Astrocyte of the cerebellum (primary cell): ENCODE measurements around the gene ATXN1.

Source experiments
- DNase-seq: peaks from one replicate; pipeline ENCODE4 v3.0.0-alpha.2; 2011; ENCODE audit warnings: low read depth
- H3K4me3 ChIP-seq: 2 replicates; pipeline ENCODE4 v1.5.1; 2011; ENCODE audit warnings: mild to moderate bottlenecking, low read depth, low read length, moderate library complexity
- in situ Hi-C: cut with HindIII; loops from 2 replicates; pipeline ENCODE4 v1.10.0; 2017; ENCODE audit warnings: low sequenced_read_pairs
- TF ChIP-seq, protein P1 (sequence below): IDR thresholded peaks from 2 replicates; pipeline ENCODE4 v1.5.1; 2012; ENCODE audit warnings: low read length, low read depth, moderate library complexity, mild to moderate bottlenecking; ENCODE audit errors: missing control alignments

The ATXN1 gene

GRCh38 chr6:16583144-16583762 lies 178.0 kb downstream of the ATXN1 start:
- TF ChIP-seq, protein P1, sequence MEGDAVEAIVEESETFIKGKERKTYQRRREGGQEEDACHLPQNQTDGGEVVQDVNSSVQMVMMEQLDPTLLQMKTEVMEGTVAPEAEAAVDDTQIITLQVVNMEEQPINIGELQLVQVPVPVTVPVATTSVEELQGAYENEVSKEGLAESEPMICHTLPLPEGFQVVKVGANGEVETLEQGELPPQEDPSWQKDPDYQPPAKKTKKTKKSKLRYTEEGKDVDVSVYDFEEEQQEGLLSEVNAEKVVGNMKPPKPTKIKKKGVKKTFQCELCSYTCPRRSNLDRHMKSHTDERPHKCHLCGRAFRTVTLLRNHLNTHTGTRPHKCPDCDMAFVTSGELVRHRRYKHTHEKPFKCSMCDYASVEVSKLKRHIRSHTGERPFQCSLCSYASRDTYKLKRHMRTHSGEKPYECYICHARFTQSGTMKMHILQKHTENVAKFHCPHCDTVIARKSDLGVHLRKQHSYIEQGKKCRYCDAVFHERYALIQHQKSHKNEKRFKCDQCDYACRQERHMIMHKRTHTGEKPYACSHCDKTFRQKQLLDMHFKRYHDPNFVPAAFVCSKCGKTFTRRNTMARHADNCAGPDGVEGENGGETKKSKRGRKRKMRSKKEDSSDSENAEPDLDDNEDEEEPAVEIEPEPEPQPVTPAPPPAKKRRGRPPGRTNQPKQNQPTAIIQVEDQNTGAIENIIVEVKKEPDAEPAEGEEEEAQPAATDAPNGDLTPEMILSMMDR, result no peak
- in situ Hi-C loops, result no loop called here
- no peak overlapping the region for H3K4me3 ChIP-seq
- no peak for DNase-seq

- no peak overlapping the region for H3K4me3 ChIP-seq
- no peak for DNase-seq
- in situ Hi-C loops, result no loop called here
- TF ChIP-seq, protein P1, result no peak
Observed at GRCh38 chr6:16582446-16583143, 178.7 kb downstream of the ATXN1 start.

DNA sequence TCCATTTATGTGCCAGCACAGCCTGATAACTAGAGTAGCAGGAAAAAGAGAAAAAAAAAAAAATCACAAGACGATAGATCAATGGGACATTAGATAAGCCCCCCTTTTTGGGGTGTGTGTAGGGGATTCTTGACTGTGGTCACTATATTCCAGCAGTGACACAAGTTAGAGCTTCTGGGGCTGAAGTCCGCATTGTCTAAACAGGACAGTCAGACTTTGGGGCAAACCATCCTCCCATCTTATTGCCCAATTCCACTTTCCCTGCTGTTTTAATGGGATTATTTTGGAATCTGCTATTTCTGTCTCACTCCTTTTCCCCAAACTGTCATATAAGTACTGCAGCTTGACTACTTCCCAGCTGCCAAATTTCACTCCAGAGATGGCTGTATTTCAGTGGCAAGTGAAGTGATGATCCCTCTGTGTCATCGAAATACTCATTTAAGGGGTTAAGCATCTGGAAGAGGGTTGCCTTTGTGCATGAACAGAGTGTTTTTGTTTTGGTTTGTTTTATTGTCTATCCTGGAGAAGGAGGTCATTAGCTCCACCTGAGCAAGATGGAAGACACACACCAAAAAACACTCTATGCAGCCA lies 182.5 kb downstream of the ATXN1 start:
- TF ChIP-seq, protein P1, result no peak
- in situ Hi-C loops, result no loop called here
- no peak for DNase-seq
- H3K4me3 ChIP-seq, result no peak overlapping the region

- no peak overlapping the region for H3K4me3 ChIP-seq
- in situ Hi-C loops, result no loop called here
- TF ChIP-seq, protein P1, result no peak
- no peak for DNase-seq
Observed at GRCh38 chr6:16576451-16577368, 184.6 kb downstream of the ATXN1 start.

- no peak overlapping the region for H3K4me3 ChIP-seq
- TF ChIP-seq, protein P1, result no peak
- DNase-seq, result no peak
- in situ Hi-C loops, result no loop called here
Observed at GRCh38 chr6:16575655-16576054, 185.6 kb downstream of the ATXN1 start.

DNA sequence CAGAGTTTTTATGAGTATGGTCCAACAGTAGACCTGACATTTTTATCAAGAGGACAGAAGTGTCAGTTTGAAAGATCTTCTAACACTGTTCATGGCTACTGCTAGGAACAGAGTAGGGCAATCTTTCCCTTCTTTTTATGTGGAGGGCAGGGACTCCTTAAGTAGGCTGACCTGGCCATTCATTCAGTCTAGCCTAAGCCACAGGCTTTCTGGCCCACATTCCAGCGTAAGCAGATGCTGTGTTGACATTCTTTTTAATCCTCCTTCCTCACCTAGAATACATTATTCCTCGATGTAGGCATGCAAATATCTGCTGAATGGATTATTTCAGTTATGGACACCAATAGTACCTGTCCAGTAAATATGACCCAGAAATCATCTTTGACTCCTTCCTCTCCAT lies 188.3 kb downstream of the ATXN1 start:
- H3K4me3 ChIP-seq, result no peak overlapping the region
- in situ Hi-C loops, result no loop called here
- DNase-seq, result no peak
- TF ChIP-seq, protein P1, result no peak
